ENCODE measurements around the gene LYRM2. TPM values are rescaled to one million over a fixed set of nuclear protein-coding genes. Genes with fewer than 3 reads are reported as not detected.

The LYRM2 gene, protein sequence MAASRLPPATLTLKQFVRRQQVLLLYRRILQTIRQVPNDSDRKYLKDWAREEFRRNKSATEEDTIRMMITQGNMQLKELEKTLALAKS
- 53.8 TPM for polyA plus RNA-seq (ENCODE audit: insufficient read length)
- long read RNA-seq, donor 1, full-length matches to known transcripts, result 31 of 31 reads
- long read RNA-seq, donor 1, partial matches to known transcripts, result 0 of 31 reads
- long read RNA-seq, donor 1, other reads (novel, unspliced or antisense), result 0 of 31 reads
- long read RNA-seq, donor 2, full-length matches to known transcripts, result 28 of 28 reads
- long read RNA-seq, donor 2, partial matches to known transcripts, result 0 of 28 reads
- long read RNA-seq, donor 2, other reads (novel, unspliced or antisense), result 0 of 28 reads
- long read RNA-seq, donor 3, full-length matches to known transcripts, result 24 of 24 reads
- long read RNA-seq, donor 3, partial matches to known transcripts, result 0 of 24 reads
- long read RNA-seq, donor 3, other reads (novel, unspliced or antisense), result 0 of 24 reads
- long read RNA-seq, donor 4, full-length matches to known transcripts, result 6 of 6 reads
- long read RNA-seq, donor 4, partial matches to known transcripts, result 0 of 6 reads
- long read RNA-seq, donor 4, other reads (novel, unspliced or antisense), result 0 of 6 reads
- long read RNA-seq, donor 5, full-length matches to known transcripts, result 42 of 47 reads
- long read RNA-seq, donor 5, partial matches to known transcripts, result 5 of 47 reads
- long read RNA-seq, donor 5, other reads (novel, unspliced or antisense), result 0 of 47 reads
- long read RNA-seq, donor 6, full-length matches to known transcripts, result 33 of 33 reads
- long read RNA-seq, donor 6, partial matches to known transcripts, result 0 of 33 reads
- long read RNA-seq, donor 6, other reads (novel, unspliced or antisense), result 0 of 33 reads
- long read RNA-seq, donor 7, full-length matches to known transcripts, result 51 of 51 reads
- long read RNA-seq, donor 7, partial matches to known transcripts, result 0 of 51 reads
- long read RNA-seq, donor 7, other reads (novel, unspliced or antisense), result 0 of 51 reads
- long read RNA-seq, donor 8, full-length matches to known transcripts, result 12 of 12 reads
- long read RNA-seq, donor 8, partial matches to known transcripts, result 0 of 12 reads
- long read RNA-seq, donor 8, other reads (novel, unspliced or antisense), result 0 of 12 reads

DNA sequence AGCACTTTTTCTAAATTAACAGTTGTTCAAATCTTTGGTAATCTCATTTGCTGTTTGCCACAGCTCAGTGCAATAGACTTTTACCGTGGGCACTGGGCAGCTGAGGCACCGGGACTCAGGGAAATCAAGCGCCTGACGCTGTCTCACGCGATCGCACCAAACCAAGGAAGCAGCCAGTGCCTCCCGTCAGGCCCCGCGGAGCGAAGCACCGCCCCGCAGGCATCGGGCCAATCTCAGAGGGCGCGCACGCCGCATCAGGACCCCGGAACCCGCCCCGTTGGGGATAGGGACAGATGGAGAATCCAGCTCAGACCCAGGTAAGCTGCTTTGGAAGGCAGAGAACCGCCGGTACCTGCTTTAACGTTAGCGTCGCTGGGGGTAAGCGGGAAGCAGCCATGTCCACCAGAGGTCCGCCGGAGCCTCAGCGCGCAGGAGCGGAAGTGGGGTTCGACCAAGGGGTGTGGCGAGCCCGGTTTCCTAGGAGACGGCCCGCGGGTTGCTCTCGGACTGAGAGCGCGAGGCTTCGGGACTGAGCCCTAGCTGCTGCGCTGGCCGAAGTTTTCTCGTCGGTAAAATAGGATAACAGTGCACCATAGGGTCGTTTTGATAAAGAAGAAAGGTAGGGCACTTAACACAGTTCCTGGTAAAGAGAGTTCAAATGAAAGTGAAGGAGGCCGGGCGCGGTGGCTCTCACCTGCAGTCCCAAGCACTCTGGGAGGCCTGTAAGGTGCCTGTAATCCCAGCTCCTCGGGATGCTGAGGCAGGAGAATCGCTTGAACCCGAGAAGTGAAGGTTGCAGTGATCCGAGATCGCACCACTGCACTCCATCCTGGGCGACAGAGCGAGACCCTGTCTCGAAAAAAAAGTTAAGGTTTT lies at the start of gene LYRM2:
LYRM2 (minus strand) TSS at position 428 of the 876 bp plus-strand sequence; CDS start at position 397, 31 bp downstream.
- peak; percentile 92 for DNase-seq

DNA sequence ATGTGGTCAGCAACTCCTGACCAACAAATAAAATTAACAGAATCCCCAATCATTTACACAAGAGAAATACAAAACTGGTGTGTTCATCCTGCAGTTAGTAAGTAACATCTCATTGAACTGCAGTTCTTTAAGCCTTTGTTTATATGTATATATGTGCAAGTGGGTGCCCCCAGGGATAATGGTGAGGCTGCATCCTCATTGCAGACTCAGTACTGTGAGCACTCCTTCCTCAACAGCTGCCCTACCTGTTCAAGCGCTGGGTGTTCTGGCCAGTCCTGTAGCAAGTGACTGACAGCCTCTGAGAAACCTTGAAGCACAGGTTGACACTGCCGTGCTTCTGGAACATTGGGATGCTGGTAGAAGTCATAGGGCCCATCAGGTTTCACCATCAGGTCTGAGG lies 49.8 kb upstream of the LYRM2 start:
- DNase-seq, result no peak

DNA sequence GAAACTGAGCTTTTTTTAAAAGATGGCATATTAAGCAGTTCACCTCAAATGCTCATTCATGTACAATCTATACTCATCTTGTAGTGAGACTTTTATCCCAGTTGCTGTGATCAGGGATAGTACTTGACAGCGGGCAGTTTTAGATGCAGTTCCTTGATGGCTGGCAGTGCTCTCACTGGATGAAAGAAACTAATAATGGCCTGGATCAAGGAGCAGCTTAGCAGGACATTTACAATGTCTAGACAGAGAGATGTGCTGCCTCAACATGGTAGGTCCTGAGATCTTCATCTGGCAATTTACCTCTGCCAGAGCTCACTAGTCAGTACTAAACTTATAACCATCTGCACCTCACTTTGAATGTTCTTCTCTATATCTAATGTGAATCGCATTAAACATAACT lies 46.8 kb upstream of the LYRM2 start:
- DNase-seq, result no peak

DNA sequence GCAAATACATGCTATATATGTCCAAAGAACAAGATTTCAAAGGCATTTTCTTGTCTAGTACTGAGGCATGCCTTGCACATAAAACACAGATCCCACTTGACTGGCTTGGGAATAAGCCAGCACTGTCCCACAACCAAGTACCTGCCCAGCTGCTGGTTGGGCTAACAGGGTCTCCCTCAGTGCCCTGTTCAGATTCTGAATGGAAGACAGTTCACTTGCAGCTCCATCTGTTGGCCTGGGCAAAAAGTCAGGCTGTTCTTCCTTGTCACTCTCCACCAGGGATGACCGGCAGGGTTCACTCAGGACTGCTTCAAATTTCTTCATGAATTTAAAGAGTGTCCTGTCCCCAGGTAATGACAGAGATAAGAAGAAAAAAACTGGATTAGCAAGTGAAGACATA lies 44.4 kb upstream of the LYRM2 start:
- DNase-seq, result no peak

DNA sequence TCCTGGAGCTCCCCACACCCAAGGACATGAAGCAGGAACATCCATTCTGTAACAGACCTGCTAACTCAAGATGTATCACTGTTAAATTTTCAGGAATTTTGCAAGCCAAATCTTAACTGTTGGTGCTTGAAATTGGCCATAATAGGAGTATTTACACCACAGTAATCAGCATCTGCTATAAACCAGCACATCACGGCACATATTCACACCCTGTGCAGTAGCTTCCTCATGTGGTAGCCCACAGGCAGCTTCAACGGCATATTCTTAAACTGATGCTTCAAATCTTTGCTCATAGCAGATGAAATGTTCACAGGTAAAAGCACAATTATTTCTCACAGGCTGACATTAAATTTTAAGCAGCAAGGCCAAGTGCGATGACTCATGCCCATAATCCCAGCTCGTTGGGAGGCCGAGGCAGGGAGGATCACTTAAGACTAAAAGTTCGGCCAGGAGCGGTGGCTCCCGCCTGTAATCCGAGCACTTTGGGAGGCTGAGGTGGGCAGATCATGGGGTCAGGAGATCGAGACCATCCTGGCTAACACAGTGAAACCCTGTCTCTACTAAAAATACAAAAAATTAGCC lies 43.5 kb upstream of the LYRM2 start:
- DNase-seq, result no peak

DNA sequence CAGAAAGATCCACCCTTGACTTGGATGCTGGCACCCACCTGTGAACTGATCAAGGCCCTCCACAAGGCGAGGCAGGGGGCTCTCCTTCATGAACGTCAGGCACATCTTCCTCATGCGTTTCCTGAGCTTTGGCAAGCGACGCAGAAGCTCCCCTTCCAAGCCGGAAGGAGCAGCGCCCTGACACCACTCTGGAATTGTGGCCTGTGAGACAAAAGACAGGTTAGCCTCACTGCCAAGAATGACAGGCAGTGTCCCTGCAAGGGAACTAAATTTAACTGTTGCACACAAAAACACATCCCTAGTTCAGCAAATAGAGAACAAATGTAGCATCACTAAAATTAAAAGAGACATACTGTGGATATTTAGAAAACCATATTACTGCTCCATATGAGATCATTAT lies 42.0 kb upstream of the LYRM2 start:
- no peak for DNase-seq

DNA sequence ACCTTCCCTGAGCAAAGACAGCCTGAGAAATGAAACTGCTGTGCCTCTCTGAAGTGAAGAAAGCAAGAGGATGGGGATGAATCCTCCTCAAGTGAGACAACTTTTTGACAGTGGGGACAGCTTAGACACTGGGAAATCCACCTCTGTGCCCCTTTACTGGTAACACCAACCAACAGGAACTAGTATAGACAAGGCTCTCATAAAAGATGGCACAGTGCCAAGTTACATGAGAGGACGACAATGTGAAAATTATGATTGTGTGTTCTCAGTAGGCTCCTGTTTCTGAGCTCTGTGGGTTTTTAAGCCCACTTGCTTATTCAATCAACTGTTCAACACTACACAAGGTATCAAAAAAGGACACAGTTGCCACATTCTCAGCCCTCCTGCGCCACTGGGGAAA lies 41.6 kb upstream of the LYRM2 start:
- DNase-seq, result no peak

DNA sequence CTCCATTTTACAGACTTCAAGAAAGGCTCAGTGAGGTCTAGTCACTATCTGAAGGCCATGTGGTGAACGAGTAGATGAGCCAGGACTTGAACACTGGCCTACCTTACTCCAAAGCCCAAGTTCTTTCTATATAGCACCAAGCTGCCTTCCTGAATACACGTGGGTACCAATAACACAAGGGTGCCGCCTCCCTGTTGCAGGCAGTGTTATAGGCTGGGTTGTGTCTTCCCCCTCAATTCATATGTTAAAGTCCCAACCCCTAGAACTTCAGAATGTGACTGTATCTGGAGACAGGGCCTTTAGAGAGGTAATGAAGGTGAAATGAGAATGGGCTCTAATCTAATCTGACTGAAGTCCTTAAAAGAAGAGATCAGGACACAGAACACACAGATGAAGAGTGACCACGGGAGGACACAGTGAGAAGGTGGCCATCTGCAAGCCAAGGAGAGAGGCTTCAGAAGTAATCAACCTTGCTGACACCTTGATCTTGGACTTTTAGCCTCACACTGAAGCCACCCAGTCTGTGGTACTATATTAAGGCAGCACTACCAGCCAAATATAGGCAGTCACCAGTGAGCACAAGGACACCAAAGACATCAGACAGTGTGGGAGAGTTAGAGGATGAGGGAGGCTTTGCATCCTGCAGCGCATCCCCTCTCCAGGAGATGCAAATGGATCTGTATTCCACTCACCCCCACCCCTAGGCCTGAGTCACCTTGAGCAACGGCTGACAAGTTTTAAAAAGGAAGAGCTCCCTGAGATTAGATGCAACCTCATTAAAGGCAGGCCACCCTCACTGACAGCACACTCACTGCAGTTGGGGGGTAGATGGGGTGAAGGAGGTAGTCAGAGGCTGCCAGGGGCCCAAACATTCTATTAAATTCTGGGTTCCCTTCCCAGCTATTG lies 40.9 kb upstream of the LYRM2 start:
- DNase-seq, result no peak

DNA sequence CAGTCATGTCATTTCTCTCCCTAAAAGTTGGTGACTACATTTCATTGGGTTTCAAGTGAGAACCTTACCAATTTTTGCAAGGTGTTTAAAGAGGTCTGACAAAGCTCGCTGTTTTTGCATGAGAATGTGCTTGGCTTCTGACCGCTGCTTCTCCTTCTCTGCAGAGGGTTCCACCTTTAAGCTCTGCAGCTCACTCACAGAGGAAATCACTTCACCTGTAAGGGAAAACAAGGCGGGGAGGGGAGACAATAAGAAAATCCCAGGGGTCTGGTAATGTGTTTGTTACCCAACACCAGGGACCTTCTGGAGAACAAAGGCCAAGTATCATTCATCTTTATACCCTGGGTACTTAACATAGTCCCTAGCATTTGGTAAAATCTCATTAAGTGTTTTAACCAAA lies 40.0 kb upstream of the LYRM2 start:
- no peak for DNase-seq

DNA sequence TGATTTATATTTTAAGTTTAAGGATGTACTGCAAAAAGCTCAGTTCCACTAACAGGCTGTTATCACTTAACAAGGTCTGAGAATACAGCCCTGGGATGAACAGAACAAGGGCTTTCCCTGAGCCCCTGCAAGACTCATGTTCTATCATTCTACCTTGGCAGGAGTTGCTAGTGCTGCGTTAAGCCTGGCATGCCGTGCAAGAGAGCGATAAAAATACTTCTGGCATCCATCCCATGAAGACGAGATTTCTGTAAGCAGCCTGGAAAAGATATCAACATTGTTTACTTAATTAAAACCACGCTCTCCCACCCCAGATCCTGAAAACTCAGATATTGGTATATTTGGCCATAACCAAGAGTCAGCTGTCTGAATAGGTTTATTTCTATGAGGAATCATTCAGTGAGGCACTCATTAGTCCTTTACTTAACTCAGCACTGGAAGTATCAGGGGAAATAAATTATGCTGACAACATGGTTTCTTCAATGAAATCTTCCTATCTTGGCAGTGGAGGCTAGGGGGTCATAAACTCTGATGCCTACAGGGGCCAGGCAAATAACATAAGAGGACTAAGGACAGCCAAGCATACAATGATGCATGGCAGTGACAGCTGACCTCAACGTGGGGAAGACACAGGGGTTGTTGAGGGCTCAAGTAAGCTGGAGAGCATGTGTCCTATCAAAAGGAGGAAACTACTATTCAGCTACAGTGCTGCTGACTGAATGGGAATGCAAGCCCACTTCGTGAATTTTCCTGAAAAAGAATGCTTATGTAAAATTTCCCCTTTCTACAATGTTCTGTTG lies 37.6 kb upstream of the LYRM2 start:
- DNase-seq, result no peak

DNA sequence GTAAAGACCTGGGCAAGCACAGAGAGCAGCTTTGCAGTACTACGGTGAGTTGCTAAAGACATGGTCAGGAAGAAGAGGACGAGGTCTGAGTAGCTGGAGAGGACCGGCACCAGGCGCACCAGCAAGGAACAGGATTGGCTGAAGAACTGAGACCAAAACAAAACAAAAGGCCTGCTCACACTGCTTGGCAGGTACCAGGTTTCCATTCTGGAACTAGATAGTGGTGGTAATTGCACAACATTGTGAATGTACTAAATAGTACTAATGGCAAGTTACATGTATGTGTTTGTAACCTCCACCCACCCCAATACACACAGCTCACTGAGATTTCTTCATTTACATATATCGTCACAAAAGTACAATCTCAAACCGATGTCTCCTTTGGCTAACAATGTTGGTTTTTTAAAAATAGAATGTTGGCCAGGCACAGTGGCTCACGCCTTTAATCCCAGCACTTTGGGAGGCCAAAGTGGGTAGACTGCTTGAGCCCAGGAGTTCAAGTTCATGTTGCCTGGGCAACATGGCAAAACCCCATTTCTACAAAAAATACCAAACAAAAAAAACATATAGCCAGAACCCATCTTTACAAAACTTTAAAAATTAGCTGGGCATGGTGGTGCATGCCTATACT lies 32.5 kb upstream of the LYRM2 start:
- no peak for DNase-seq

DNA sequence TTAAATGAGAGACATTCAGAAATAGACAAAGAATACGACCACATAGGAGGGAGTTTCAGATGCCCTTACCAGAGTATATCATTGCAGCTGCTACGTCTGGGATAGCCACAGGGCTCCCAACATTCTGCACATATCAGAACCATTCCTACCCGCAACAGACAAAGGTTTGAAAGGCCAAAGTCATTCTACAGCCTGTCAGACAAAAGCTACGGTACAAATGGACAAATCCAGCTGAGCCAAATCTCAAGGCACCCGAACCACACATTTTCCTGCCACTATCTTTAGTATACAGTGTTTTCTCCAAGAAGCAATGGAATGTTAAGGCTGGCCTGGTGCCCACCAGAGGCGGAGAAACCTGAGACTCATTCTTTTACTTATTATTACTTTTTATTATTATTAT lies 30.5 kb upstream of the LYRM2 start:
- no peak for DNase-seq

DNA sequence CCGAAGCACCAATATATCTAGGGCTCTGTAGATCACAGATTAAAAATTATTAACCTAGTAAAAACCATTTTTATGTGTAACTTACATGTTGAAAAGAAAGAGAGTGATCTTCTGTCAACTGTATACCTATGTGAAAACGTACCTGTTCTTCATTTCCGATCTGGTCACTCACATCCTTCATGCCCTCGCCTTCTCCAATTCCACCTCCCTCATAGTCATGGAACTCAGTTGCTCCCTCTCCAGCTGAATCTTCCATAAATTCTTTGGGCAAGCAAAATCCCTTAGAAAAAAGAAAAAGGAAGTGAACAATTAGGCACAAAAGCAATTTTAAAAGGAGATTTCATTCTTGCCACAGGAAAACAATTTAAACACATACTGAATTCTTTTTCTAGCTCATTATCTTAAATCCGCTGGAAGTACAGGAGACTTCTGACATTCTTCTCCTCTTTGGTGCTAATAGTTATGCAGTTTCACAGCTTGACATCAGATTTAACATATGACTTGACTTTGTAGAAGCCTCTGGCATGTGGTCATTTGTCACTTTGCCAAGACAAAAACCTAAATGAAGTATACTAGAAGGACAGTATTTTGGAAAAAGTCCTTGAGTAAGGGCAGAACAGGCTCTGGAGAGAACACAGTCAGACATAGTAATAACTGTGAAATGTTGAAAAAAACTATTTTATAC lies 29.5 kb upstream of the LYRM2 start:
- no peak for DNase-seq

DNA sequence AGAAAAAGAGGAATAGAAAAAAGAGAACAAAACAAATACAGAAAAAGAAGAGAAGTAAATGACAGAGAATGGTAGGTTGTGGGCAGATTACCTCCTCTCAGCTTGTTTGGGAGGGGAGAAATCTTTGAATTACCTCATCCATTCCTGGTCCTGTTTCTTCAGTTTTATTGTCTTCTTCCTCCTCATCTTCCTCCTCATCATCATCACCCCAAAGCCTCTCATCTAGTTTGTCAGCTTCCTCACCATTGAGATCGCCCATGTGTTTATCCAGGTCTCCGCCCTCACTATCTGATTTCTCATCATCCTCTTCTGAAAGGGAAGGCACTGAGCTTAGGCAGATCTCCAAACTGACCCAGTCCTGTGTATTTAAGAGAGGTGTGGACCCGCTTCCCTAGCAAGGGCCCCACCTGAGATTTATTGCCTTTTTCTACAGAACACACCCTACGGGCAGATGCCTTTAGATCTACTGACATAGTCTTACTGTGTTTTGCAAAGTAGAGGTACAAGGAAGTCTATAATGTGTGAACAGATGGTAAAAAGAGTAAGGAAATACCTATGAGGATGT lies 24.2 kb upstream of the LYRM2 start:
- no peak for DNase-seq

DNA sequence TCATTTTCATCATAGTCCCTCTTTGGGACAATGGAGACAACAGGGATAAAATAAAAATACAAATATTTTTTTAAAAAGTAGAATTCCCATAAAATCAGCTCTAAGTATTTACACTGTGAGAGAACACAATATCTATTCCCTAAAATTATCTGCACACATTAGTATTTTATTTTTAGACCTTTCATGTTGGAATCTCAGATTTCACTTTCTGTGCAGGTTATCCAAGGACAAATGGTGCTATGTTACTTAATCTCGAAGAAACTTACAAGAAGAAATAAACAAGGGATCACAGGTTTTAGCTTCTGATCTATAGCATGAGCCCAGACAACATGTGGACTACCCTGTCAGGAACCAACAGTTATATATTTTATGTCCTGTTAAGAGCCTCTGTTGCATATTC lies 23.0 kb upstream of the LYRM2 start:
- no peak for DNase-seq

DNA sequence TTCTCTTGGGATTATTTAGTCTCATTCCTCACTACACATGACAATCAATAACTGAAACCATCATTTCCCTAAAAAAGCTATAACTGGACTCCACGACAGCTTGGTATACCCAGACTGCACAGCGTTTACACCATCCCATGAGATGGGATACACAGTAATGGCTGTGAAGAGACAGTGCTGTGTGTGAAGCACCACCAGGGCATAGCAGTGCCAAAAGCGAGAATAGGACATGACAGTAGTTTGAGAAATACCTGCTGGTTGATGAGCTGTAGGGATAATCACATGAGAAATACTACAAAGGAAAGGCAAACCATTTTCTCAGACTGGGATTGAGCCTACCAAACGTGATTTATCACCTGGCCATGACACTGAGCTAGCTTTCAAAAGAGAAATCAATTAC lies 22.4 kb upstream of the LYRM2 start:
- DNase-seq, result no peak

DNA sequence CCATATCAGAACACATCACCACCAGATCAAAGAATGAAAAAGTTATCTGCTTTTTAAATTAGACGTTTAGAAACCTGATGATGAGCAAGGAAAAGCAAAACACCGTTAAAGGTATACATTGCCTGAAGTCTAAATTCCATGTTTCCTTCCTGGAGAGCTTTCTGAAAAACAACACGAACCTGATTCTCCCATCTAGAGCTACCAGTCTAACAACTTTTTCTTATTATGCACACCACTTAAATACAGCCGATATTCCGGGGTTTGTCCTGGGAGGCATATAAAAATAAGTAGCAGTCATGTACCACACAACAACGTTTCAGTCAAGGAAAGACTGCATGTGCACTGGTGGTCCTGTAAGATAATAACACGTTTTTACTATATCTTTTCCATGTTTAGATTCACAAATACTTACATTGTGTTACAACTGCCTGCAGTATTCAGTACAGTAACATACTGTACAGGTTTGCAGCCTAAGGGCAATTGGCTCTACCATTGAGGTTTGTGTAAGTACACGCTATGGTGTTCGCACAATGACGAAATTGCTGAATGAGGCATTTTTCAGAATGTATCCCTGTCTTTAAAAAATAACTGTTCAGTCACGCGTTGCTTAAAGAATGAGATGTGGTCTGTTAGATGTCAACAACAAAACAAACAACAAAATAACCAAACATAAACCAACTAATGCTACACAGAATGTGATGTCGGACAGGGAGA lies 19.1 kb upstream of the LYRM2 start:
- DNase-seq, result no peak

Measured in left kidney (tissue), 8 donors.